ENCODE data around the gene SLIT1. TPM values are rescaled to one million over a fixed set of nuclear protein-coding genes. Genes with fewer than 3 reads are reported as not detected.

The SLIT1 gene
- total RNA-seq, 1 donor from 2014 or later = 0.12 TPM

DNA sequence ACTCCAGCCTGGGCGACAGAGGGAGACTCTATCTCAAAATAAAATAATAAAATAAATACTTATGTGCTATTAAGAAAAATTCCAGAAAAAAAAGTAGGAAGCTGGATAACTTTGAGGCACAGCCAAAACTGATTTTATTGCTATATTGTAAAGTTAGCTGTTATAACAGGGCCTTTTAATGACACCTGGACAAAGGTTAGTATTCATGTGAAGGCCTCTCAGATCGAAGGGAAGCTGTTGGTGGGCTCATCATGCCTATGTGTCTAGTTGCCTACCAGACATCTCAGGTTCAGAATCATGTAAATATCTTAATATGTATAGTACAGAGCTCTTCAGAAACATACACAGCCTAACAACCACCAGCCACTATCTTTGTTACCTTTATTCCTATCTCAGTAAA, 210.6 kb downstream of the SLIT1 start:
- H3K4me3 ChIP-seq (ENCODE audit: low read depth, low read length) = no peak overlapping the region
- DNase-seq (ENCODE audit: low read depth) = no peak
- TF ChIP-seq, protein P1, sequence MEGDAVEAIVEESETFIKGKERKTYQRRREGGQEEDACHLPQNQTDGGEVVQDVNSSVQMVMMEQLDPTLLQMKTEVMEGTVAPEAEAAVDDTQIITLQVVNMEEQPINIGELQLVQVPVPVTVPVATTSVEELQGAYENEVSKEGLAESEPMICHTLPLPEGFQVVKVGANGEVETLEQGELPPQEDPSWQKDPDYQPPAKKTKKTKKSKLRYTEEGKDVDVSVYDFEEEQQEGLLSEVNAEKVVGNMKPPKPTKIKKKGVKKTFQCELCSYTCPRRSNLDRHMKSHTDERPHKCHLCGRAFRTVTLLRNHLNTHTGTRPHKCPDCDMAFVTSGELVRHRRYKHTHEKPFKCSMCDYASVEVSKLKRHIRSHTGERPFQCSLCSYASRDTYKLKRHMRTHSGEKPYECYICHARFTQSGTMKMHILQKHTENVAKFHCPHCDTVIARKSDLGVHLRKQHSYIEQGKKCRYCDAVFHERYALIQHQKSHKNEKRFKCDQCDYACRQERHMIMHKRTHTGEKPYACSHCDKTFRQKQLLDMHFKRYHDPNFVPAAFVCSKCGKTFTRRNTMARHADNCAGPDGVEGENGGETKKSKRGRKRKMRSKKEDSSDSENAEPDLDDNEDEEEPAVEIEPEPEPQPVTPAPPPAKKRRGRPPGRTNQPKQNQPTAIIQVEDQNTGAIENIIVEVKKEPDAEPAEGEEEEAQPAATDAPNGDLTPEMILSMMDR (conservative IDR thresholded peaks at IDR 0.05; ENCODE audit: low read depth, low read length) = no peak

DNA sequence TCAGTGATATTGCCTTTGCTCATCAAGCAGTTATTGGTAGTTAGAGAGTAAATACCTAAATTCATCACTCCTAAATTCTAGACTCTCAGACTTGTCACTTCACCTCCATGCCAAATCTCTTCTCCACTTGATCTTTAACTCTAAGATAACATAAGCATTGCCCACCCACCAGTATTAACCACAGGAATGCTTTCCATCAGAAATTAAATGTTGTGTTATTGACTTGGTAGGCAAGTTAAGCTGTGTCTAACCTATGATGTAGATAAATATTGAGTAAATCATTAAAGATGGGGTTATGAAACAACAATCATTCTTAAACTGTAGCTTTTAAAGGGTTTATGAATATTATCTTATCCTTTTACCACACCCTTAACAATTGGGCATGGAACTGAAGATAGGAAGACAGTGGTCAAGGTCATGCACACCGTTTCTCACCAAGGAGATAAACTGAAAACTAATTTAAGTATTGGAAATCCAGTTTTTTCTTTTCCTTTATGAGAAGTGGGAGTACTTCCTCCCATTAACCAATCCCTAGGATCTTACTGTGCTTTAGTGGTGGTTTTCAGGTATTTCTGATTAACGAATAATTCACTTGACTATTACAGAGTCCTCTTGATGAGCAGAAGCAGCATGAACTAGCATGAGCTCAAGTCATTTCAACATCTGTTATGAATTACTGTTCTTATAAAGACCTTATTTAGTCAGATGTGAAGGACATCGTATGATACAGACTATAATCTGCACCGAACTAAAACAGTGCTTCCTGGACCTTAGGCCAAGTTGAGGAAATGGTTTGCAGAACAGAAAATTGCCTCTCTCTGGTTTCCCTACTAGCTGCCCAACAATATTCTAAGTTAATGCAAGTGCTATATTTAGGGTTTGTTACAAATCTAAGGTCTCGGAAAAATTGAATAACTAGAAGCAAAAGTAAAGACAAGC, 211.7 kb downstream of the SLIT1 start:
- H3K4me3 ChIP-seq (ENCODE audit: low read depth, low read length) = no peak overlapping the region
- no peak for DNase-seq (ENCODE audit: low read depth)
- TF ChIP-seq, protein P1 (conservative IDR thresholded peaks at IDR 0.05; ENCODE audit: low read depth, low read length) = no peak

DNA sequence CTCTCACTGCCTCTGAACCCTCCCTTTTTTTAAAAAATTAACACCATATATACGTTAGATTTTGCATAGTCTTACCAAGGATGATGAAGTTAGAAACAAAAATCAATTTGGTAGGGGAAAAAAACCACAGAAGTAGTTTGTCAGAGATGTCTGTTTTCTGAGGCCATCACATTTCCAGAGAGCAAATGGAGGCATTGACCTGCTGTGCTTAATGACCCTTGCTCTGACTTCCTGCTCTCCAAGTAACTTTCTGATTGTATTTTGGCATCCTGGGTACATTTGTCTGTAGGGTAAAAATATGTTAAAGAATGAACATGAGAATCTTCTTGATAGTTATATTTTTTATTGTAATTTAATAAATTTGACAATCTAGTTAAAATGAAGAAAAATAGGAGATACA, 213.5 kb downstream of the SLIT1 start:
- DNase-seq (ENCODE audit: low read depth) = no peak
- TF ChIP-seq, protein P1 (conservative IDR thresholded peaks at IDR 0.05; ENCODE audit: low read depth, low read length) = no peak
- H3K4me3 ChIP-seq (ENCODE audit: low read depth, low read length) = no peak overlapping the region

DNA sequence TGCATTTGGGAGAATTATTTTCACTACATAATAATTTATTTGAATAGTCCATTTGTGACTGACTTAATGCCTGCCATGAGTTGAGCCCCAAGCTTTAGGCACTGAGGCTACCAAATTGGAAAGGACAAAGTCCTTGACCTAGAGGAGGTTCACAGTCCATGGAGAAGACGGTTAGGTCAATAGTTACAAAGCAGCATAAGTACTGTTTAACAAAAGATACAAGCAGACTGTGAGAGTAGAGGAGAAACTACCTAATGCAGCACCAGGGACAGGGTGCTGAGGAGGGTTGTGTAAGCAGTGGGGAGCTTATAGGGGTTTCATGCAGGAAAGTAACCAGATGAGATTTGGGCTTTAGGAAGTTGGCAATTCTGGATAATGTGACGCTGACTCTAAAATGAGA, 214.4 kb downstream of the SLIT1 start:
- no peak for DNase-seq (ENCODE audit: low read depth)
- TF ChIP-seq, protein P1 (conservative IDR thresholded peaks at IDR 0.05; ENCODE audit: low read depth, low read length) = no peak
- no peak overlapping the region for H3K4me3 ChIP-seq (ENCODE audit: low read depth, low read length)

DNA sequence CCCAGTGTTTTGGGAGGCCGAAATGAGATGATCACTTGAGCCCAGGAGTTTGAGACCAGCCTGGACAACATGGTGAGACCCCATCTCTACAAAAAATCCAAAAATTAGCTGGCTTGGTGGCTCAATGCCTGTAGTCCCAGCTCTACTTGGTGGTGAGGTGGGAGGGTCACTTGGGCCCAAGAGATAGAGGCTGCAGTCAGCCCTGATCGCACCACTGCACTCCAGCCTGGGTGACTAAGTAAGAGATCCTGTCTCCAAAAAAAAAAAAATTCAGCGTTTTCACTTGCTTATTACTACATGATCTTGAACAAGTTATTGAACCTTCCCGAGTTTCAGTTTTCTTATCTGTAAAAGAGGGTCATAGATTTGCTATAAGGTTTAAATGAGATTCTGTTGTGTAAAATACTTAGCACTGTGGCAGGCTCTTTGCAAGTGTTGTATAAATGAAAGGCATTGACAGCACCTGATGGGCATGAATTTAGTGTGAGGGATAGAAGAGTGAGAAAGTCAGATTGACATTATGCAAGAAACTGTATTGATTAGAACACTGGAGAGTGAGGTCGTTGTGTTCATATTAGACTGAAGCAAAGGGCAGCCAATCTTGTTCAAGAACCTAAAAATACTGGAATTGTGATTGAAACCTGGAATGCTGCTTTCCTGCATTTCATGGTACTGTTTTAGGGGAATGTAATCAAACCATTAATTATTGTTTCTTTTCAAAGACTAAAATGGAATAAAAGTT, 216.9 kb downstream of the SLIT1 start:
- TF ChIP-seq, protein P1 (conservative IDR thresholded peaks at IDR 0.05; ENCODE audit: low read depth, low read length) = no peak
- no peak for DNase-seq (ENCODE audit: low read depth)
- no peak overlapping the region for H3K4me3 ChIP-seq (ENCODE audit: low read depth, low read length)

DNA sequence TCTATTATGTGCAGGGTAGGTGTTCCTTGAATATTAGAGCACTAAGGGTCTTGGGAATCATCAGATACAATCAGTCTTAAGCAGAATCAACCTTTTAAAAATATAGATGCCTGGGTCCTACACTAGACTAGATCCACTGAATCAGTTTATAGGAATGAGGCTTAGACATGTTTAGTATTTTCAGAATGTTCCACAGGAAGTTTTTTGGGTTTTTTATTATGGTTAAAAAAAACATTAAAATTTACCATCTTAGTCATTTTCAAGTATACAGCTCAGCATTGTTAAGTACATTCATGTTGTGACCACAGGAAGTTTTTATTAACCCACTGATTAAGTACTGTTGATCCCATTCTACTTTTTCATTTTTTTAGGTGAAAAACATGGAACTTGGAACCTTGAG, 217.9 kb downstream of the SLIT1 start:
- TF ChIP-seq, protein P1 (conservative IDR thresholded peaks at IDR 0.05; ENCODE audit: low read depth, low read length) = no peak
- H3K4me3 ChIP-seq (ENCODE audit: low read depth, low read length) = no peak overlapping the region
- no peak for DNase-seq (ENCODE audit: low read depth)
